GM12875 (cell line): ENCODE measurements around the gene PRICKLE3.

Experiments
- H3K4me3 ChIP-seq: one replicate; pipeline ENCODE4 v1.5.1; 2011; ENCODE audit warnings: low read depth, low read length, control low read depth
- CTCF ChIP-seq: IDR thresholded peaks from 2 replicates; pipeline ENCODE4 v1.5.1; 2011; ENCODE audit warnings: low read depth, mild to moderate bottlenecking, control low read depth, inconsistent platforms, low read length, moderate library complexity, borderline replicate concordance; ENCODE audit not compliant: insufficient read depth

The PRICKLE3 gene

GRCh38 chrX:49186125-49187027, at the start of gene PRICKLE3:
TSS of gene PRICKLE3 (minus strand) at chrX:49186373. CDS start at chrX:49186297, 76 bp downstream.
- TF ChIP-seq CTCF = peak; percentile 61

GRCh38 chrX:49233887-49234555, 47.8 kb upstream of the PRICKLE3 start:
- H3K4me3 ChIP-seq = no peak overlapping the region
- no peak for TF ChIP-seq CTCF

More at GRCh38 chrX:49186125-49187027, at the start of gene PRICKLE3:
- H3K4me3 ChIP-seq = peak within 1 kb of the TSS; percentile 59

GRCh38 chrX:49233176-49233575, 47.0 kb upstream of the PRICKLE3 start, which contains the start of gene CACNA1F:
TSS of gene CACNA1F (minus strand) at chrX:49233340. CDS start at chrX:49233309, 31 bp downstream.
- TF ChIP-seq CTCF = no peak
- no peak within 1 kb of the TSS for H3K4me3 ChIP-seq

- no peak for TF ChIP-seq CTCF
- H3K4me3 ChIP-seq = no peak overlapping the region
Observed at GRCh38 chrX:49232525-49232924, 46.4 kb upstream of the PRICKLE3 start.

- TF ChIP-seq CTCF = no peak
- H3K4me3 ChIP-seq = no peak overlapping the region
Observed at GRCh38 chrX:49231333-49232000, 45.3 kb upstream of the PRICKLE3 start.

GRCh38 chrX:49230500-49231232, 44.5 kb upstream of the PRICKLE3 start:
- TF ChIP-seq CTCF = peak; percentile 42; the same call in 1 of the 2 replicates
- H3K4me3 ChIP-seq = peak overlapping the region; percentile 36
